ENCODE results near the gene PANK3. TPM values are rescaled to one million over a fixed set of nuclear protein-coding genes. Genes with fewer than 3 reads are reported as not detected.

Gene PANK3
- total RNA-seq, 2 donors from 2014 or later: 24.9 to 39.2 TPM

DNA sequence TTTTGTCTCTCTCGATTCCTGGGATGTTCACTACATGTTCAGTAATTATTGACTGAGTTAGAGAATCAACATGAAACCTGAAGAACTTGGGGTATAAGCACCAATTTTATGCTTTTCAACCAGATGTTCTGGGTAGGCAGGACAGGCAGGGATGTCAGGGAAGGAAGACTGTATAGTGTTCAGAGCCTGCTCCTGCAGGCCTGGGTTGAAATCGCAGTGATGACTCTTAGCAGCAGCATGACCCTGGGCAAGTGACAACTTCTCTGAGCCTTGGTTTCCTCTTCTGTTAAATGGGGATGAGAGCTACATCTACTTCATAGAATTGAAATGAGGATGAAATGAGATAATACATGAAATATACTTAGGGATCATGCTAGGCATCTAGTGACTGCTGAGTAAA, 29.7 kb upstream of the PANK3 start:
- no peaks in the 10 kb centered on the region for H3K9me3 ChIP-seq
- TF ChIP-seq, protein P1, sequence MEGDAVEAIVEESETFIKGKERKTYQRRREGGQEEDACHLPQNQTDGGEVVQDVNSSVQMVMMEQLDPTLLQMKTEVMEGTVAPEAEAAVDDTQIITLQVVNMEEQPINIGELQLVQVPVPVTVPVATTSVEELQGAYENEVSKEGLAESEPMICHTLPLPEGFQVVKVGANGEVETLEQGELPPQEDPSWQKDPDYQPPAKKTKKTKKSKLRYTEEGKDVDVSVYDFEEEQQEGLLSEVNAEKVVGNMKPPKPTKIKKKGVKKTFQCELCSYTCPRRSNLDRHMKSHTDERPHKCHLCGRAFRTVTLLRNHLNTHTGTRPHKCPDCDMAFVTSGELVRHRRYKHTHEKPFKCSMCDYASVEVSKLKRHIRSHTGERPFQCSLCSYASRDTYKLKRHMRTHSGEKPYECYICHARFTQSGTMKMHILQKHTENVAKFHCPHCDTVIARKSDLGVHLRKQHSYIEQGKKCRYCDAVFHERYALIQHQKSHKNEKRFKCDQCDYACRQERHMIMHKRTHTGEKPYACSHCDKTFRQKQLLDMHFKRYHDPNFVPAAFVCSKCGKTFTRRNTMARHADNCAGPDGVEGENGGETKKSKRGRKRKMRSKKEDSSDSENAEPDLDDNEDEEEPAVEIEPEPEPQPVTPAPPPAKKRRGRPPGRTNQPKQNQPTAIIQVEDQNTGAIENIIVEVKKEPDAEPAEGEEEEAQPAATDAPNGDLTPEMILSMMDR (IDR thresholded peaks at IDR 0.05): no peak
- no peaks in the 10 kb centered on the region for H3K36me3 ChIP-seq
- ATAC-seq (ENCODE audit: insufficient number of reproducible peaks, low FRiP score, low read depth) (no peak), DNase-seq (ENCODE audit: low spot score) (no peak)
- no peak overlapping the region for H3K4me3 ChIP-seq
- H3K27ac ChIP-seq: no peak overlapping the region
- H3K4me1 ChIP-seq (ENCODE audit: control insufficient read depth in 1 of 2, low read depth in 2 of 2): no peaks in the 10 kb centered on the region
- no peaks in the 10 kb centered on the region for H3K27me3 ChIP-seq (replicated peaks; ENCODE audit: insufficient read depth)

DNA sequence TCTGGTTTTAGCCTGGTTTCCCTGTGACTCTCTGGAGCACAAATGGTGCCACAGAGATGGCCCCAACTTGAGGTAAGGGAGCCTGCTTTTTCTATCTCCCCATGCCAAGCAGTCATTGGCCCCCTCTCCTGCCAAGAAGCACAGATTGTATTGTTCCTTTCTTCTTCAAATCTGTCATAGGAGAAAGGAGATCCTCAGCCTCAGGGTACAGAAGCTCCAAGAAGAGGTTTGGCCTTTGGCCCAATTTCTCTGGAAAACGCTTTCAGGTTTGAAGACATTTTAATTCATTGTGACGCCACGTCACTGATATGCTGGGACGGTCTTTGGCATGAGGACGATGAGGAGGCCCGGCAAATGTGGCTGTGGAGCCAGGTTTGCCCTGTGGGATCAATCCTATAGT, 29.2 kb upstream of the PANK3 start:
- H3K27me3 ChIP-seq (replicated peaks; ENCODE audit: insufficient read depth): no peaks in the 10 kb centered on the region
- DNase-seq (ENCODE audit: low spot score) (no peak), ATAC-seq (ENCODE audit: insufficient number of reproducible peaks, low FRiP score, low read depth) (no peak)
- H3K4me3 ChIP-seq: no peak overlapping the region
- TF ChIP-seq, protein P1 (IDR thresholded peaks at IDR 0.05): no peak
- no peak overlapping the region for H3K27ac ChIP-seq
- no peaks in the 10 kb centered on the region for H3K36me3 ChIP-seq
- no peaks in the 10 kb centered on the region for H3K9me3 ChIP-seq
- H3K4me1 ChIP-seq (ENCODE audit: control insufficient read depth in 1 of 2, low read depth in 2 of 2): no peaks in the 10 kb centered on the region

DNA sequence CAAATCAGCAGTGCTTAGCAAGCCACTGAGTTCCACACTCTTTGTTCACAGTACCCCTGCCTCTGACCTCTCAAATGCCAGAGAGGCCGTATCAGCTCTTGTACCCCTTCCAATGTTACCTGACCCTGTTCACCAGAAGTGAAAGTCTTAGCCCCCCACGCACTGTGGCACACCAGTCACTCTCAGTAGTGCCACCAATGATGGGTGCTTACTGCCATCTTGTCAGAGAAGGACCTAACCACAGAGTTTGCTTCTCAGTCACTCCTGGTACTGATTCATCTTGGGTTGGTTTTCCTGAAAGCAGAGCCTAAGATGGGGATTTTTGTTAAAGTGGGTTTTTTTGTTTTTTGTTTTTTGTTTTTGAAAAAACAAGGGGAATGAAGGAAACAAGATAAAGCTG, 28.8 kb upstream of the PANK3 start:
- Histone ChIP-seq H3K4me1 (ENCODE audit: control insufficient read depth in 1 of 2, low read depth in 2 of 2) (no peaks in the 10 kb centered on the region), H3K27ac (no peak overlapping the region), H3K36me3 (no peaks in the 10 kb centered on the region), H3K27me3 (replicated peaks; ENCODE audit: insufficient read depth) (no peaks in the 10 kb centered on the region), H3K9me3 (no peaks in the 10 kb centered on the region), H3K4me3 (no peak overlapping the region)
- DNase-seq (ENCODE audit: low spot score): no peak
- no peak for ATAC-seq (ENCODE audit: insufficient number of reproducible peaks, low FRiP score, low read depth)
- TF ChIP-seq, protein P1 (IDR thresholded peaks at IDR 0.05): no peak

DNA sequence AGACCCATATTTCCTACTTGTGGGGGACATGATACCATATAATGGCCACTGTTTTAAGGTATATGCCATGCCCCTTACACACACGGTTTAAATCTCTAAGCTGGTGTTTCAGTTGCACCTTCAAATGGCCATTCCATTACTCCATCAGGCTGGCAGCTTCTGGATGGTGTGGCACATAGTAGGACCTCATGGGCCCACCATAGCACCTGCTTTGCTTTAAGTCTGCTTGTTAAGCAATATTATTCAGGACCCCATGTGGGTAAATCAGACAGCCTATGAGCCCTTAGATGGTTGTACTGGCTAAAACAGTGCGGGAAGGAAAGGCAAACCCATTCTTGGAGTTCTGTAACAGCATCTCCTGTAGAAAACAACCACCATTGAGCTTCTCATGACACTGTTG, 27.4 kb upstream of the PANK3 start:
- Histone ChIP-seq H3K4me1 (ENCODE audit: control insufficient read depth in 1 of 2, low read depth in 2 of 2) (no peaks in the 10 kb centered on the region), H3K36me3 (no peaks in the 10 kb centered on the region), H3K9me3 (no peaks in the 10 kb centered on the region), H3K27ac (no peak overlapping the region), H3K4me3 (no peak overlapping the region), H3K27me3 (replicated peaks; ENCODE audit: insufficient read depth) (no peaks in the 10 kb centered on the region)
- ATAC-seq (ENCODE audit: insufficient number of reproducible peaks, low FRiP score, low read depth): no peak
- TF ChIP-seq, protein P1 (IDR thresholded peaks at IDR 0.05): no peak
- DNase-seq (ENCODE audit: low spot score): no peak

DNA sequence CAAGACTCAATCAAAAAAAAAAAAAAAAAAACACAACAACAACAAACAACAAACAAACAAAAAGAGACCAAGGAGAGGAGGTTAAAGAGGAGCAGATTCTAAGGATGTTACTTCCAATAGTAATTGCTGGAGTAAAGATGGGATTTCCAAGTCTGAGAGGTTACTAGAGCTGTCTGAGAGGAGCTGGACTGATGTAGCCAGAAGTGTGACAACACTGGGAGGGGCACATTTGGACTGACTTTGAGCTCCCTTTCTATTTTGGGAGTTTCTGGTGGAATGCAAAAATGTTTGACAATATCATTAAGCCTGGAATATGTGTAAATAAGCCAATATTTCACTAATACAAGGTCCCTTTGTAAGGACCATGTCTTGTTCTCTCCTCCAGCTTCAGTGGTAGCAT, 25.3 kb upstream of the PANK3 start:
- no peaks in the 10 kb centered on the region for H3K4me1 ChIP-seq (ENCODE audit: control insufficient read depth in 1 of 2, low read depth in 2 of 2)
- ATAC-seq (ENCODE audit: insufficient number of reproducible peaks, low FRiP score, low read depth) (no peak), DNase-seq (ENCODE audit: low spot score) (no peak)
- no peak overlapping the region for H3K4me3 ChIP-seq
- no peaks in the 10 kb centered on the region for H3K9me3 ChIP-seq
- no peaks in the 10 kb centered on the region for H3K27me3 ChIP-seq (replicated peaks; ENCODE audit: insufficient read depth)
- H3K27ac ChIP-seq: no peak overlapping the region
- TF ChIP-seq, protein P1 (IDR thresholded peaks at IDR 0.05): no peak
- no peaks in the 10 kb centered on the region for H3K36me3 ChIP-seq
